DMS153 treated with DMSO at 0.1 percent for 48 hours (cell line): ENCODE results near the gene PIP4K2C.

ENCODE experiments used
- DNase-seq: peaks from one replicate; lab custom pipeline; 2025; ENCODE audit not compliant: unreplicated experiment; lab: John Stamatoyannopoulos, UW

The PIP4K2C gene

GRCh38 chr12:57620936-57621496 is 30.0 kb downstream of the PIP4K2C start:
- no peak for DNase-seq

DNA sequence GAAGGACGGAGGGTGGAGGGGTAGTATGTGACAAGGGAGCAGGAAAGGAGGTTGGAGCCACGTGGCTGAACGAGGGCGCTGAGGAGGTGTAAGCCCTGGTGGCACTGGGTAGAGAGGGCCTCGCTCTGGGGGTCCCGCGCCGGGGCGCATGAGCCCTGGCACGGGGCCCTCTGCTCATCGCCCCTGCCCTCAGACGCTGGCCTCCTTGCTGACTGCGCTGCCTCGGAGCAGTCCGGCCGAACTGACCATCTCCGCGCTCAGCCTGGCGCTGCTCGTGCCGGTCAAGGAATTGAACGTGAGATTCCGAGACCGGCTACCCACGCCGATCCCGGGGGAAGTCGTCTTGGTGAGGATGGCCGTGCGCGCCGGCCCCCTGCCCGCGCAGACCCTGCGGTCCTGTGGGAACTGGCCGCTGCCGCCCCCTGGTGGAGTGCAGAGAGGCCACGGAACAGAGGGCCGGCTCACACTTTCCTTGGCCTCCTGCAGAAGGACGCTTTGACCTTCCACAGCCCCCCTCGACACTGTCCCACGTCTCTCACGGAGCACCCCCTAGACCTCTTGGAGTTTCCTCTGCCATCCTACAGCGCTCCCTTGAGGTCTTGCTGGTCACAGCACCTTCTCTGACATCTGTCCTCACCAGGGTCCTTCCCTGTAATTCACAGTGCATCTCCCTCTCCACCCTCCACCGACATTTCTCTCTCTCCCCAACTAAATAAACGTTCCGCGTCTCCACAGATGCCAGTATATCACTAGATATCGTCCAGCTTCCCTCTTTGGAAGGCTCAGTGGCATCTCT is 30.7 kb downstream of the PIP4K2C start:
- no peak for DNase-seq

DNA sequence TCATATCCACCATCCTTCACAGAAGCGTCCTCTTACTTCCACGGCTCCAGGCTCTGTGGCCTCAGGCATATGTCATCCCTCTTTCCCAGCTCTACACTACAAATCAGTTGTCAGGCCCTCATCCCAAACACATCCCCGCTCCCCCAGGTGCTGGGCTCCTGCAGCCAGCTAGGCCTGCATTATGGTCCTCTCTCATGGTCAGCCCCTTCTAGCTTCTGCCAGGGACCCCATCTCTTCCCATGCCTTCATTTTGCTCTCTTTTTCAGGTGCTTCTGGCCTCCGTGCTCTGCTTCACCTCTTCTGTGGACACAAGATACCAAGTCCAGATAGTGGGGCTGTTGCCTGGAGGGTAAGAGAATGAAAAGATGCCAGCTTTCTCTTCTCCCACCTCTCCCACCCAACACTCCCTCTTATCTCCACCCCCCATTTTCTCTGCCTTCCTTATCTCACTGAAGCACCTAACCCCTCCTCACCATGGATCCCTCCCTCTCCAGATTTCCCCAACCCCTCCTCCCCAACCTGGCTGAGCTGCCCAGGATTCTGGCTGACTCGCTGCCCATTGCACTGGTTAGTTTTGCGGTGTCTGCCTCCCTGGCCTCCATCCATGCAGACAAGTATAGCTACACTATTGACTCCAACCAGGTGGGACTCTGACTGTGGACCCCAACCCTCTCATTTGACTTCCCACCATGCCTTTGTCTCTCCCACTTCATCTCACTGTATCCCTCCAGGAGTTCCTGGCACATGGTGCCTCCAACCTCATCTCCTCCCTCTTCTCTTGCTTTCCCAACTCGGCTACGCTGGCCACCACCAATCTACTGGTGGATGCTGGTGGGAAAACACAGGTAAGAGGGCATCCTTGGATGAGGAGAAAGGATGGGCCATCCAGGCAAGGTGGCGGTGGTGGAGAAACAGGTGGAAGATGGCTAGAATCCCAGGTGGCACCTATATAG is 31.6 kb downstream of the PIP4K2C start:
- no peak for DNase-seq

GRCh38 chr12:57623385-57623784 is 32.4 kb downstream of the PIP4K2C start:
- DNase-seq: no peak

DNA sequence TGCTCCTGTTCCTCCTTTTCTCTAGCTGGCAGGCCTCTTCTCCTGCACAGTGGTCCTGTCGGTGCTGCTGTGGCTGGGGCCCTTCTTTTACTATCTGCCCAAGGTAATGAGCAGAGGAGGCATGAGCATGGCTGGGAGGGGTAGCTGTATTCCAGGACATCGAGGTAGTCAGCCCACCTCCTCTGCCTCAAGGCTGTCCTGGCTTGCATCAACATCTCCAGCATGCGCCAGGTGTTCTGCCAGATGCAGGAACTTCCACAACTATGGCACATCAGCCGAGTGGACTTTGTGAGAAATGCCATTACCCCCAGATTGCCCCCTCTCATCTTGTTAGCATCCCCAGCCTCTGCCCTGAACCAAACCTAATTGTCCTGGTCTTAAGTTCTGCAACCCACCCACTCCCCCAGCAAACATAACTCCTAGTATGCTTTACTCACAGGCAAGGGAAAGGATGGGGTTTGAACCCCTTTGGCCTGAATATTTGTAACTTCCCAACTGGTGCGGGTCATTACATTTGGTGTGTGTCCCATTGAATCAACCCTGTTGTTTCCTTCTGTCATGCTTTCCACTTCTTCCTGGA is 32.9 kb downstream of the PIP4K2C start:
- no peak for DNase-seq

- no peak for DNase-seq
Observed at GRCh38 chr12:57624441-57625220, 33.6 kb downstream of the PIP4K2C start.

GRCh38 chr12:57625261-57626032 is 34.5 kb downstream of the PIP4K2C start:
- DNase-seq: no peak

DNA sequence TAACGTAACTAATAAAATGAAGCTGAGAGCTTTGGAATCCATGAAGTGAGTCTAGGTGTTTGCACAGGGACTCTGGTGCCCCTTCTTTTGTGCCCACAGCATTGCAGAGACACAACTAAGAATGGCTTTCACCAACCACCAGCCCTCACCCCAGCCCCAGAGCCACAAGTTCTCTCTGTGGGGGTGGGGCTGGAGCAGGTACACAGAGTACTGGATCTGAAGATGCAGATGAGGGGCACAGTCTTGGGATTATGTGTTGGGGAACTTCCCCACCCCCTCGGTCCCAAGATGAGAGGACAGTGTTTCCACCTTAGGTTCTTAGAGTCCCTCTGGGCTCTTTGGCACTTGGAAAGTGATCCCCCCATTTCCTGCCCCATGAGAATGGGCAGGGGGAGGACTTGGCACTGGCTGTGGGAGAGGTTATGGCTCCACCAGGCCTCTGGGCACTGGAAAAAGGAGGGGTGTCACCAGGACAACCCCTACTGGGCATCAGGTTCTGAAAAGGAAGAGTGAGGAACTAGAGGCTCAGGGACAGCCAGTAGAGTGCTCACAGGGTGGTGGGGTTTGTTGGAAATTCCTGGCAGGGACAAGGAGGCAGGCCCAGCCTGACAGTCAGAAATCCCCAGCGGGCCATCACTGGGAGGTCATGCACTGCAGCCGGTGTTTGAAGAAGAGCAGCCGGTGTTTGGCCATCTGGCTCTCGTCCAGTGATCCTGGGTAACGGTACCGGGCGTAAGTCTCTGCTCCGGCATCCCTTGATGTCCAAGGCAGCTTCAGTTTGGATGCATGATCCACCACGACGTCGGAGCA is 35.3 kb downstream of the PIP4K2C start:
- DNase-seq: no peak

DNA sequence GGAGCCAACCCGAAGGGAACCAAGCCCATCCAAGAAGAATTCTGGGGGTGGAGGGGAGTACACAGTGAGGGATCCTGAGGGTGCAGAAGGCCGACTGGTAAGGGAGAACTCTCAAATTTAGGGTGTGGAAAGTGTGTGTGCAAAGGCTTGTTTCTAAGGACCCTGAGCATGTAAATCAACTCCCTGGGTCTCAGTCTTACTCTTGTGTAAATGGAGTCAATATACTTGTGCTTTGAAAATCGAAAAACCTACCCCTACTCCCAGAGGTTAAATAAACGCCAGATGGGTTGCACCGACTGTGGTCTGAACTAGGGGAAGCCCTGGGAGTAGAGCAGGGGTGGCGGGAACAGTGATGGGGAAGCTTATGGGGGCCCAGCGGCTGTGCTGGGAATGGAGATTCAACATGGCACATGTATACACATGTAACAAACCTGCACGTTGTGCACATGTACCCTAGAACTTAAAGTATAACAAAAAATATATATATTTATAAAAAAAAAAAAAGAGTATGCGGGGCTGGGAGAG is 36.0 kb downstream of the PIP4K2C start:
- no peak for DNase-seq

DNA sequence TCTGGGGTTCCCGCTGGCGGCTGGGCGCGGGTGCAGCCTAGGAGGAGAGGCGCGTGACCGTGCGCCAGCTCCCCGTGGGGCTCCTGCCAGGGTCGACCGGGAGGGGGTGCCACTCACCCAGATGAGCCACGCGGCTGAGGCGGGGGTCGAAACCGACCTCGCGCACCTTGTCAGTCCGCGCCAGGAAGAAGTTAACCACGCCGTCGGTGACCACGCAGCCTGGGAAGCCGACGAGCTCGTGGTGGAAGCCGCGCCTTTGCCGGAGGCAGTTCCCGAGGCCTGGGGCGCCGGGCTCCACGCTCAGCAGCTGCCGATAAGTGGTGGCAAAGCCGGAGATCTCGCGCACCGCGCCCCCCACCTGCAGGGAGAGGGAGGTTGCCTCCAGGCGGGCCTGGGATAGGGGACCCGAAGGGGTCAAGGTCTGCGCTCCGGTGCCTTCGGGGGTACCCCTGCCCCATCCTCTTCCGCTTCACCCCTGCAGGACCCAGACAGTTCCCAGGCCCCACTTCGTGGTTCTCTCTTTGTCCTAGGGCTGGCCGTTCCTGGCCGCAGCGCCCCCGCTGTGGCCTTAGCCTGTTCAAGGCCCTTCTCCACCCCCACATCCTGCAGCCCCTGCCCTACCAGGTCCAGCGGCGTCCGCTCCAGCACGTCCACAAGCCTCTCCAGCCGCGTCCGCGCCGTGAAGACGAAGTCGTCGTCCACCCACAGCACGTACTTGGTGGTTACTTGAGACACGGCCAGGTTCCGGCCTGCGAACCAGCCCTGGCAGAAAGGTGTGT is 36.7 kb downstream of the PIP4K2C start:
- DNase-seq: no peak

GRCh38 chr12:57628280-57629191 is 37.5 kb downstream of the PIP4K2C start:
- no peak for DNase-seq

DNA sequence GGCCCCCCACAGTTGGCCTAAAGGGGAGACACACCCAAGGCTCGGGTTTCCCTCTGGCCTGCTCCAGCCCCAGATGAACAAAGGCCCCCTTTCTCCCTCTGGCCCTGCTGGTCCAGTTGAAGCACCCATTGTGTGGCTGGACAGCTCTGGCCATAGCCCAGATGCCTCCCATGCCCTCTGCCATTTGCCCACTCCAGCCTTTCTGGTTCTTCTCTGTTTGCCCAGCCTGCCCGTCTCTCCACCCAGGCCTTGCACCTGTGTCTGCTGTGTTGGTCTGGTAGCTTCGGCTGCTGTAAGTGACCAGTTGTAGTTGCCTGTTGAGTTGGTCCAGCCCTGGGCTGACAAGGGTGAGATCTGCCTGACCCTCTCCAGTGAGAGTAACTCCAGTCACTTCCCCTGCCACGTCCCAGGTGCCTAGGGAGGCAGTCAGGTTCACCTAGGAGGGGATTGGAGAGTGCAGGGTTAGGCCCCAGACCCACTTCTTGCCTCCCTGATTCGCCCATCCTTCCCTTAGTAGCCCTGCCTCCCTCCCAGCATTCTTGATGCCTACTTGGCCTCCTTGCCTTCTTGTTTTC is 39.0 kb downstream of the PIP4K2C start:
- DNase-seq: no peak

- no peak for DNase-seq
Observed at GRCh38 chr12:57630891-57631433, 40.0 kb downstream of the PIP4K2C start.

- no peak for DNase-seq
Observed at GRCh38 chr12:57631566-57632072, 40.6 kb downstream of the PIP4K2C start.

GRCh38 chr12:57632073-57632957 is 41.3 kb downstream of the PIP4K2C start:
- no peak for DNase-seq
